PFSK-1 (cell line): Measurements from ENCODE around the gene C1orf210.

Experiments
- FOXP2 ChIP-seq: optimal IDR thresholded peaks from 2 replicates; pipeline ENCODE3; 2011; ENCODE audit warnings: borderline replicate concordance, control low read depth, inconsistent platforms; ENCODE audit not compliant: insufficient read depth; ENCODE audit errors: extremely low read length, extremely low read depth
- POLR2AphosphoS5 ChIP-seq: IDR thresholded peaks from 2 replicates; pipeline ENCODE4 v1.6.1; 2012; ENCODE audit warnings: low read depth, mild to moderate bottlenecking, control low read depth, low read length, moderate library complexity
- SIN3A ChIP-seq: IDR thresholded peaks from 2 replicates; pipeline ENCODE4 v1.6.1; 2012; ENCODE audit warnings: mild to moderate bottlenecking, low read length, moderate library complexity, borderline replicate concordance; ENCODE audit not compliant: insufficient read depth
- TAF1 ChIP-seq: IDR thresholded peaks from 2 replicates; pipeline ENCODE4 v1.6.1; 2012; ENCODE audit warnings: low read length, control low read depth, borderline replicate concordance; ENCODE audit not compliant: insufficient read depth
- TF ChIP-seq, protein P1 (sequence below), 2 experiments: IDR thresholded peaks; 2 replicates each; pipeline versions ENCODE4 v1.6.1 to v1.8.0; 2011 to 2012; ENCODE audit warnings: low read depth in 2 of 2, low read length in 2 of 2, control low read depth in 1 of 2, inconsistent platforms in 1 of 2, mild to moderate bottlenecking in 1 of 2, moderate library complexity in 1 of 2; ENCODE audit not compliant: insufficient read depth in 1 of 2

Gene C1orf210

DNA sequence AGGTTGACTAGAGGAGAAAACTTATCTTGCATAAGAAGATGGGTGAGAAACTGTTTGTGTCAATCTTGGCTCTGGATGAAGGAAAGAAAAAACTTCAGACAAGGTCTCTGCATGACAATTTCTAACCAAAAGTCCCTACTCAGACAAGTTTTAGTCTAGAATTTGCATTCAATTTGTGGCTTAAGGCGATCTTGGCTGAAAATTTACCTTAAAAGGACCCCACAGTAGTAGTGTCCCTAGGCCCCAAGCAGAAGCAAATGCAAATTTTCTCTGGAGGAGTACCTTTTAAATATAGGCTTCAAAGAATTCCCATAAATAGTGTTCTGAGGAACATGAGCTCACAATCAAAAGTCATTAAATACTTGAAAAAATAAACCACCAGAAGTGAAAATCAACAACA is 33.2 kb downstream of the C1orf210 start:
- no peak for TF ChIP-seq TAF1
- TF ChIP-seq FOXP2 = no peak
- TF ChIP-seq, protein P1, sequence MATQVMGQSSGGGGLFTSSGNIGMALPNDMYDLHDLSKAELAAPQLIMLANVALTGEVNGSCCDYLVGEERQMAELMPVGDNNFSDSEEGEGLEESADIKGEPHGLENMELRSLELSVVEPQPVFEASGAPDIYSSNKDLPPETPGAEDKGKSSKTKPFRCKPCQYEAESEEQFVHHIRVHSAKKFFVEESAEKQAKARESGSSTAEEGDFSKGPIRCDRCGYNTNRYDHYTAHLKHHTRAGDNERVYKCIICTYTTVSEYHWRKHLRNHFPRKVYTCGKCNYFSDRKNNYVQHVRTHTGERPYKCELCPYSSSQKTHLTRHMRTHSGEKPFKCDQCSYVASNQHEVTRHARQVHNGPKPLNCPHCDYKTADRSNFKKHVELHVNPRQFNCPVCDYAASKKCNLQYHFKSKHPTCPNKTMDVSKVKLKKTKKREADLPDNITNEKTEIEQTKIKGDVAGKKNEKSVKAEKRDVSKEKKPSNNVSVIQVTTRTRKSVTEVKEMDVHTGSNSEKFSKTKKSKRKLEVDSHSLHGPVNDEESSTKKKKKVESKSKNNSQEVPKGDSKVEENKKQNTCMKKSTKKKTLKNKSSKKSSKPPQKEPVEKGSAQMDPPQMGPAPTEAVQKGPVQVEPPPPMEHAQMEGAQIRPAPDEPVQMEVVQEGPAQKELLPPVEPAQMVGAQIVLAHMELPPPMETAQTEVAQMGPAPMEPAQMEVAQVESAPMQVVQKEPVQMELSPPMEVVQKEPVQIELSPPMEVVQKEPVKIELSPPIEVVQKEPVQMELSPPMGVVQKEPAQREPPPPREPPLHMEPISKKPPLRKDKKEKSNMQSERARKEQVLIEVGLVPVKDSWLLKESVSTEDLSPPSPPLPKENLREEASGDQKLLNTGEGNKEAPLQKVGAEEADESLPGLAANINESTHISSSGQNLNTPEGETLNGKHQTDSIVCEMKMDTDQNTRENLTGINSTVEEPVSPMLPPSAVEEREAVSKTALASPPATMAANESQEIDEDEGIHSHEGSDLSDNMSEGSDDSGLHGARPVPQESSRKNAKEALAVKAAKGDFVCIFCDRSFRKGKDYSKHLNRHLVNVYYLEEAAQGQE (IDR thresholded peaks at IDR 0.05; ENCODE audit: insufficient read depth in 1 of 2, low read depth in 2 of 2, low read length in 2 of 2) = no peak
- TF ChIP-seq SIN3A = no peak
- TF ChIP-seq POLR2AphosphoS5 = no peak

DNA sequence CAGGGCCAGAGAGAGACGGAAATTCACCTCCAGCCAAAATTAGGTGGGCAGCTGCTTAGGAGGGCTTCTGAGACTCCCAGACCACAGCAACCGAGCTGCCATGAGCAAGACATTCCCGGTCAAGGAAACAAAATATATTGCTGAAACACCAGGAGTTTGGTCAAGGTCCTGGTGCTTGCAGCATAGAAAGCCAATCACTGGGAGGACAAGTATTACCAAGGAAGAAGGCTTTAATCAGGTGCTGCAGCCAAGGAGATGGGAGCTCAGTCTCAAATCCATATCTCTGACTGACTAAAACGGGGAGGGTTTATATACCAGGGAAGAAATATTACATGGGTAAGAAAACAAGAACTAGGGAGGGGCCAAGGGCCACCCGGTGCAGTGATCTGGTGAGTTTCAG is 34.4 kb downstream of the C1orf210 start:
- TF ChIP-seq FOXP2 = no peak
- TF ChIP-seq POLR2AphosphoS5 = no peak
- TF ChIP-seq, protein P1 (IDR thresholded peaks at IDR 0.05; ENCODE audit: insufficient read depth in 1 of 2, low read depth in 2 of 2, low read length in 2 of 2) = no peak
- no peak for TF ChIP-seq SIN3A
- TF ChIP-seq TAF1 = no peak

DNA sequence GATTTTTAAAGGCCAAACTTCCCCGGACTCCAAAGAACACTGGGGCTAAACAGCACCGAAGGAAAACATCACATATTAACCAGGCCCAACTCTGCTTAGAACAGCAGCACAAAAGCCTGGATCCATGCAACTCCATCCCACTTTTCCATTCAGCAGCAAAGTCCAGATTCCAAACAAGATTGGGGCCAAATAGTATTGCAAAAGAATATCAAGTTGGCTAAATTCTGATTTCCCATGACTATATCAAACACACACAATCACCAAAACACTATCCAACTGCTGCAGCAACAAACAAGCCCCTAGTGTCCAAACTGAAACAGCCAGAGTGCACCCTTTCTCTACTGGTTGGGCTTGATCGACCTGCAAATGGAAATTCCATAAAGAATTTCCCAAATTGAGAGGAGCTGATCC is 35.0 kb downstream of the C1orf210 start:
- TF ChIP-seq, protein P1 (IDR thresholded peaks at IDR 0.05; ENCODE audit: insufficient read depth in 1 of 2, low read depth in 2 of 2, low read length in 2 of 2) = no peak
- TF ChIP-seq FOXP2 = no peak
- TF ChIP-seq TAF1 = no peak

DNA sequence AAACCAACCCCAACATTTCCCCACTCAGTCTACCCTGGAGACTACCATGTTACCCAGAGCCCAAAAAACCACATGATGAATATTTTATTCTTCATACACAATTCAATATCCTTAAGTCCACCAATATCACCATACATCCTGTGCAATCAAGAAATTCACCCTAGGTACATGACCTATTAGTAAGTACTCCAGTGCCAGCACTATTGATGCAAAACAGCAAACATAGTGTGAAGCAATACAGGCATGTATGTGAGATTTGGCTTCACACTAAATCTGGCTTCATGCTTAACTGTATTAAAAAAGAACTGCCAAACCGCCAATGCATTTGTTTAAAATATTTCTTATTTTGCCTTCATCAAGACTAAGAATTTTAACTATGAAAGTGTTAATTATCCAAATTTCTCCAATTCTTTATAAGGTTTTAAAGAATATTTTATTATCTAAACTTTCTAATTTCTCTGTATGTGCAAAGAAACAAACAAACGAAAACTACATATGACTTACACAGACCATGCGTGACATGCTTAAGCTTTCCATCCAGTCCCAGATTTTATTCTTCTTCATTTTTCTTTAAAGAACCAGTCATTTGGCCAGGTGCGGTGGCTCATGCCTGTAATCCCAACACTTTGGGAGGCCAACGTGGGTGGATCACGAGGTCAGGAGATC is 38.0 kb downstream of the C1orf210 start:
- TF ChIP-seq, protein P1 (IDR thresholded peaks at IDR 0.05; ENCODE audit: insufficient read depth in 1 of 2, low read depth in 2 of 2, low read length in 2 of 2) = no peak
- TF ChIP-seq FOXP2 = no peak
- no peak for TF ChIP-seq SIN3A
- TF ChIP-seq POLR2AphosphoS5 = no peak
